SK-N-SH treated with all-trans-retinoic acid at 6 μM for 48 hours (cell line): ENCODE measurements around the gene TRIM46.

ENCODE experiments used
- ATAC-seq: fragments of 200-7000 bp; cut with Tn5 transposase; 3 replicates; pipeline ENCODE4 v1.9.1; 2020; ENCODE audit warnings: mild to moderate bottlenecking, moderate library complexity
- ARNTL ChIP-seq: fragments of 450-650 bp; formaldehyde crosslinking; IDR thresholded peaks from 2 replicates; pipeline ENCODE4 v1.5.0; 2020; ENCODE audit warnings: low read depth, mild to moderate bottlenecking, moderate library complexity, borderline replicate concordance
- CREB5 ChIP-seq: fragments of 250-450 bp; sonication (Bioruptor Pico); IDR thresholded peaks from 2 replicates; pipeline ENCODE4 v1.5.1; 2020; ENCODE audit warnings: low read depth, mild to moderate bottlenecking, moderate library complexity
- ESRRG ChIP-seq: fragments of 250-450 bp; sonication (Bioruptor Pico); IDR thresholded peaks from 2 replicates; pipeline ENCODE4 v1.6.1; 2021; ENCODE audit warnings: mild to moderate bottlenecking
- GLIS3 ChIP-seq: fragments of 250-450 bp; sonication (Bioruptor Pico); IDR thresholded peaks from 2 replicates; pipeline ENCODE4 v1.5.0; 2020; ENCODE audit warnings: mild to moderate bottlenecking, moderate library complexity
- ISL1 ChIP-seq: fragments of 250-450 bp; sonication (Bioruptor Pico); IDR thresholded peaks from 2 replicates; pipeline ENCODE4 v2.1.2; 2022; ENCODE audit warnings: mild to moderate bottlenecking, moderate library complexity
- OSR1 ChIP-seq: fragments of 250-450 bp; sonication (Bioruptor Pico); IDR thresholded peaks from 2 replicates; pipeline ENCODE4 v1.8.0; 2022; ENCODE audit warnings: moderate library complexity, mild to moderate bottlenecking, inconsistent platforms
- PPARA ChIP-seq: fragments of 250-450 bp; sonication (Bioruptor Pico); IDR thresholded peaks from 2 replicates; pipeline ENCODE4 v1.5.0; 2020; ENCODE audit warnings: mild to moderate bottlenecking, borderline replicate concordance
- RARB ChIP-seq: fragments of 250-450 bp; sonication (Bioruptor Pico); IDR thresholded peaks from 2 replicates; pipeline ENCODE4 v1.8.0; 2021; ENCODE audit warnings: mild to moderate bottlenecking, moderate library complexity
- SNAI2 ChIP-seq: fragments of 250-450 bp; sonication (Bioruptor Pico); IDR thresholded peaks from 2 replicates; pipeline ENCODE4 v1.5.0; 2020; ENCODE audit warnings: mild to moderate bottlenecking, moderate library complexity
- TCF4 ChIP-seq: fragments of 250-450 bp; sonication (Bioruptor Pico); IDR thresholded peaks from 2 replicates; pipeline ENCODE4 v1.8.0; 2021; ENCODE audit warnings: mild to moderate bottlenecking, moderate library complexity, borderline replicate concordance
- TOX ChIP-seq: fragments of 250-450 bp; sonication (Bioruptor Pico); IDR thresholded peaks from 2 replicates; pipeline ENCODE4 v1.8.0; 2021; ENCODE audit warnings: mild to moderate bottlenecking, moderate library complexity, borderline replicate concordance
- TSHZ2 ChIP-seq: fragments of 250-450 bp; sonication (Bioruptor Pico); IDR thresholded peaks from 2 replicates; pipeline ENCODE4 v1.5.0; 2020; ENCODE audit warnings: mild to moderate bottlenecking, moderate library complexity
- ZC3H10 ChIP-seq: fragments of 250-450 bp; sonication (Bioruptor Pico); IDR thresholded peaks from 2 replicates; pipeline ENCODE4 v1.5.1; 2021; ENCODE audit warnings: mild to moderate bottlenecking, moderate library complexity
- ZFP3 ChIP-seq: fragments of 250-450 bp; sonication (Bioruptor Pico); IDR thresholded peaks from 2 replicates; pipeline ENCODE4 v1.5.0; 2020; ENCODE audit warnings: mild to moderate bottlenecking, moderate library complexity
- ZNF565 ChIP-seq: fragments of 450-650 bp; formaldehyde crosslinking; conservative IDR thresholded peaks from 2 replicates; pipeline ENCODE4 v1.5.0; 2020; ENCODE audit warnings: low read depth, mild to moderate bottlenecking, moderate library complexity
- ZNF70 ChIP-seq: fragments of 450-650 bp; formaldehyde crosslinking; IDR thresholded peaks from 2 replicates; pipeline ENCODE4 v1.5.0; 2020; ENCODE audit warnings: mild to moderate bottlenecking, moderate library complexity
- ZNF8 ChIP-seq: fragments of 450-650 bp; formaldehyde crosslinking; IDR thresholded peaks from 2 replicates; pipeline ENCODE4 v1.5.0; 2020; ENCODE audit warnings: mild to moderate bottlenecking, moderate library complexity
- TF ChIP-seq, protein P1 (sequence below): fragments of 250-450 bp; sonication (Bioruptor Pico); IDR thresholded peaks from 2 replicates; pipeline ENCODE4 v1.5.1; 2021; ENCODE audit warnings: mild to moderate bottlenecking, moderate library complexity
- TF ChIP-seq, protein P2 (sequence below): fragments of 250-450 bp; sonication (Bioruptor Pico); IDR thresholded peaks from 2 replicates; pipeline ENCODE4 v1.8.0; 2021; ENCODE audit warnings: low read depth, mild to moderate bottlenecking, moderate library complexity, borderline replicate concordance
- TF ChIP-seq, protein P3 (sequence below): fragments of 250-450 bp; sonication (Bioruptor Pico); IDR thresholded peaks from 2 replicates; pipeline ENCODE4 v1.8.0; 2020; ENCODE audit warnings: mild to moderate bottlenecking, moderate library complexity, borderline replicate concordance

TRIM46 gene

DNA sequence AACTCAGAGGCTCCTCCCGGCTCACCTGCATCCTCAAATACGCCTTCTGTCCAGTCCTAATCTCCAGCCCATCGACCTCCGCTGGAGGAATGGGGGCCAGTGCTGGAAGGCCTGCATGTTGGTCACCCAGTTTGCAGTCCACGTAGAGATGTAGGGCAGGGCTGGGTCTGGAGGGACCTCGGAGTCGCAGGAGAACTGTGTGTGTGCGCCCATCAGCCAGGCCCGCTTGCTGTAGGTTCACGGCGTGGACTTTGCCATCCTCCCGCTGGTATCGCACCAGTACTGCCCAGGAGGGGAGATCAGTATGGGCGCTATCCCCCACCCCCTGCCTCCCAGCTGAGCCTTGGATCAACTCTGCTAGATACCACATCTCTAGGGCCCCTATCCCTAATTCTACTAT, 31.4 kb downstream of the TRIM46 start:
- no peak for TF ChIP-seq ISL1 (CRISPR knock-in tag)
- no peak for TF ChIP-seq ZNF8 (CRISPR knock-in tag)
- no peak for TF ChIP-seq OSR1
- TF ChIP-seq, protein P1, sequence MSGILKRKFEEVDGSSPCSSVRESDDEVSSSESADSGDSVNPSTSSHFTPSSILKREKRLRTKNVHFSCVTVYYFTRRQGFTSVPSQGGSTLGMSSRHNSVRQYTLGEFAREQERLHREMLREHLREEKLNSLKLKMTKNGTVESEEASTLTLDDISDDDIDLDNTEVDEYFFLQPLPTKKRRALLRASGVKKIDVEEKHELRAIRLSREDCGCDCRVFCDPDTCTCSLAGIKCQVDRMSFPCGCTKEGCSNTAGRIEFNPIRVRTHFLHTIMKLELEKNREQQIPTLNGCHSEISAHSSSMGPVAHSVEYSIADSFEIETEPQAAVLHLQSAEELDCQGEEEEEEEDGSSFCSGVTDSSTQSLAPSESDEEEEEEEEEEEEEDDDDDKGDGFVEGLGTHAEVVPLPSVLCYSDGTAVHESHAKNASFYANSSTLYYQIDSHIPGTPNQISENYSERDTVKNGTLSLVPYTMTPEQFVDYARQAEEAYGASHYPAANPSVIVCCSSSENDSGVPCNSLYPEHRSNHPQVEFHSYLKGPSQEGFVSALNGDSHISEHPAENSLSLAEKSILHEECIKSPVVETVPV (CRISPR knock-in tag), result no peak
- TF ChIP-seq, protein P2, sequence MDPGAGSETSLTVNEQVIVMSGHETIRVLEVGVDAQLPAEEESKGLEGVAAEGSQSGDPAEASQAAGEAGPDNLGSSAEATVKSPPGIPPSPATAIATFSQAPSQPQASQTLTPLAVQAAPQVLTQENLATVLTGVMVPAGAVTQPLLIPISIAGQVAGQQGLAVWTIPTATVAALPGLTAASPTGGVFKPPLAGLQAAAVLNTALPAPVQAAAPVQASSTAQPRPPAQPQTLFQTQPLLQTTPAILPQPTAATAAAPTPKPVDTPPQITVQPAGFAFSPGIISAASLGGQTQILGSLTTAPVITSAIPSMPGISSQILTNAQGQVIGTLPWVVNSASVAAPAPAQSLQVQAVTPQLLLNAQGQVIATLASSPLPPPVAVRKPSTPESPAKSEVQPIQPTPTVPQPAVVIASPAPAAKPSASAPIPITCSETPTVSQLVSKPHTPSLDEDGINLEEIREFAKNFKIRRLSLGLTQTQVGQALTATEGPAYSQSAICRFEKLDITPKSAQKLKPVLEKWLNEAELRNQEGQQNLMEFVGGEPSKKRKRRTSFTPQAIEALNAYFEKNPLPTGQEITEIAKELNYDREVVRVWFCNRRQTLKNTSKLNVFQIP (CRISPR knock-in tag), result no peak
- no peak for TF ChIP-seq GLIS3 (CRISPR knock-in tag)
- no peak for TF ChIP-seq ZNF565 (CRISPR knock-in tag)
- TF ChIP-seq TCF4, result no peak
- no peak for TF ChIP-seq CREB5 (CRISPR knock-in tag)
- ATAC-seq, result no peak

DNA sequence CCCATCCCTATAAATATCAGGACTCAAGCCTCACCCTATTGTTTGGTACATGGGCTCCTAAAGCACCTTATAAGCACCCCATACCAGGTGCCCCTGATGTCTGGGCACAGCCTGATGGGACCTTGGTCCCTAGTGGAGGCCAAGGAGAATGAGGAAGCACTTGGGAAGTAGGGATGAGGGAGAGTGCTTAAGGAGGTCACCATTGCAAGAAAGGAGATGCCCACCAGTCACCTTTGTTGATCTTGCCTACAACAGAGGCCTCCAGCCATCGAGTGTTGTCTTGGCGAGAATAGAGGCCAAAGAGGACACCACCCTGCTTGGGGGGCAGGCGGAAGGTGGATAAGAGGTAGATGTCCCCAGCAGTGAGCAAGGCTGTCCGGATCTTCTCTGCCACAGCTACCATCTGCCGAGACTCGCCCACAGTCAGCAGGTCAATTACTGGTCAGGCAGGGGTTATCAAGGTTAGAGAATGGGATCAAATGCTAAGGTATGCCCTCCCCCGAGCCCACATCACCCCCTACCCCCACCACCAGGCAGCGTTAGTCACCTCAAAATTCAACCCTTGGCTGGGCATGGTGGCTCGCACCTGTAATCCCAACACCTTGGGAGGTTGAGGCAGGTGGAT, 32.4 kb downstream of the TRIM46 start:
- TF ChIP-seq ESRRG (CRISPR knock-in tag) (no peak), ZFP3 (CRISPR knock-in tag) (no peak), CREB5 (CRISPR knock-in tag) (no peak), RARB (CRISPR knock-in tag) (no peak), ARNTL (no peak), TCF4 (no peak), SNAI2 (CRISPR knock-in tag) (no peak), ZNF70 (no peak), OSR1 (no peak), ZC3H10 (no peak), GLIS3 (CRISPR knock-in tag) (no peak), PPARA (no peak), ZNF565 (CRISPR knock-in tag) (no peak), TSHZ2 (CRISPR knock-in tag) (no peak), ISL1 (CRISPR knock-in tag) (no peak), TOX (CRISPR knock-in tag) (no peak)
- TF ChIP-seq, protein P2 (CRISPR knock-in tag), result no peak
- TF ChIP-seq, protein P3, sequence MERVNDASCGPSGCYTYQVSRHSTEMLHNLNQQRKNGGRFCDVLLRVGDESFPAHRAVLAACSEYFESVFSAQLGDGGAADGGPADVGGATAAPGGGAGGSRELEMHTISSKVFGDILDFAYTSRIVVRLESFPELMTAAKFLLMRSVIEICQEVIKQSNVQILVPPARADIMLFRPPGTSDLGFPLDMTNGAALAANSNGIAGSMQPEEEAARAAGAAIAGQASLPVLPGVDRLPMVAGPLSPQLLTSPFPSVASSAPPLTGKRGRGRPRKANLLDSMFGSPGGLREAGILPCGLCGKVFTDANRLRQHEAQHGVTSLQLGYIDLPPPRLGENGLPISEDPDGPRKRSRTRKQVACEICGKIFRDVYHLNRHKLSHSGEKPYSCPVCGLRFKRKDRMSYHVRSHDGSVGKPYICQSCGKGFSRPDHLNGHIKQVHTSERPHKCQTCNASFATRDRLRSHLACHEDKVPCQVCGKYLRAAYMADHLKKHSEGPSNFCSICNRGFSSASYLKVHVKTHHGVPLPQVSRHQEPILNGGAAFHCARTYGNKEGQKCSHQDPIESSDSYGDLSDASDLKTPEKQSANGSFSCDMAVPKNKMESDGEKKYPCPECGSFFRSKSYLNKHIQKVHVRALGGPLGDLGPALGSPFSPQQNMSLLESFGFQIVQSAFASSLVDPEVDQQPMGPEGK (CRISPR knock-in tag), result no peak
- TF ChIP-seq, protein P1 (CRISPR knock-in tag), result no peak
- no peak for ATAC-seq
